SK-N-SH (cell line): ENCODE data around the gene CDCP2. TPM values are rescaled to one million over a fixed set of nuclear protein-coding genes. Genes with fewer than 3 reads are reported as not detected.

ENCODE experiments used
- CTCF ChIA-PET: fragments of 300-600, 350-600 bp; formaldehyde crosslinking; extraction: SDS; loops from one replicate; lab custom pipeline; 2021; lab: Yijun Ruan, JAX
- POLR2A ChIA-PET: fragments of 350-600 bp; sonication (Branson Sonifier 250); formaldehyde crosslinking; extraction: SDS; loops from one replicate; lab custom pipeline; 2020; ENCODE audit warnings: antibody characterized with exemption, inconsistent platforms; lab: Yijun Ruan, JAX
- DNase-seq: peaks from one replicate; pipeline ENCODE4 v3.0.0; 2012
- H2AFZ ChIP-seq: fragments of 200-600 bp; sonication (generic); 2 replicates; pipeline ENCODE4 v1.8.1; 2016; ENCODE audit warnings: antibody characterized with exemption, mild to moderate bottlenecking, low read depth
- H3F3A ChIP-seq: fragments of 200-600 bp; sonication (generic); replicated peaks from 2 replicates; pipeline ENCODE3; 2016; ENCODE audit warnings: antibody characterized with exemption, mild to moderate bottlenecking; ENCODE audit not compliant: insufficient read depth
- H3K27ac ChIP-seq, 2 experiments: fragments of 200-500 bp in 1 of 2; fragments of 200-600 bp in 1 of 2; sonication (Bioruptor generic) in 1 of 2; sonication (generic), shearing (Covaris generic) in 1 of 2; 2 replicates each; pipeline versions ENCODE4 v1.5.1 to v1.6.1; 2014 to 2016; ENCODE audit warnings: low read depth in 2 of 2, inconsistent platforms in 1 of 2, low read length in 1 of 2, mild to moderate bottlenecking in 1 of 2, mixed read lengths in 1 of 2
- H3K27me3 ChIP-seq: fragments of 200-600 bp; sonication (generic), shearing (Covaris generic); 2 replicates; pipeline ENCODE4 v1.6.1; 2016; ENCODE audit warnings: mixed run types; ENCODE audit not compliant: insufficient read depth
- H3K36me3 ChIP-seq, 2 experiments: fragments of 200-500 bp in 1 of 2; fragments of 200-600 bp in 1 of 2; sonication (Bioruptor generic) in 1 of 2; sonication (generic) in 1 of 2; replicated peaks in 1 of 2; 2 replicates each; pipeline versions ENCODE3 to v1.5.1; 2014 to 2016; ENCODE audit warnings: low read length in 1 of 2, mild to moderate bottlenecking in 1 of 2; ENCODE audit not compliant: insufficient read depth in 2 of 2, control insufficient read depth in 1 of 2
- H3K4me1 ChIP-seq, 2 experiments: fragments of 200-500 bp in 1 of 2; fragments of 200-600 bp in 1 of 2; sonication (Bioruptor generic) in 1 of 2; sonication (generic), shearing (Covaris generic) in 1 of 2; 2 replicates each; pipeline versions ENCODE4 v1.5.1 to v1.6.1; 2014 to 2016; ENCODE audit warnings: low read depth in 1 of 2, low read length in 1 of 2, mixed run types in 1 of 2; ENCODE audit not compliant: insufficient read depth in 2 of 2, control insufficient read depth in 1 of 2
- H3K4me2 ChIP-seq: fragments of 200-600 bp; sonication (generic), shearing (Covaris generic); 2 replicates; pipeline ENCODE4 v1.6.1; 2017; ENCODE audit warnings: mixed run types
- H3K4me3 ChIP-seq, 2 experiments: fragments of 200-500 bp in 1 of 2; fragments of 200-600 bp in 1 of 2; sonication (Bioruptor generic) in 1 of 2; sonication (generic), shearing (Covaris generic) in 1 of 2; 2 replicates each; pipeline versions ENCODE4 v1.5.1 to v1.8.1; 2014 to 2016; ENCODE audit warnings: low read depth in 2 of 2, inconsistent platforms in 1 of 2, low read length in 1 of 2, mild to moderate bottlenecking in 1 of 2, mixed read lengths in 1 of 2, moderate library complexity in 1 of 2
- H3K79me2 ChIP-seq: fragments of 200-600 bp; sonication (generic); 2 replicates; pipeline ENCODE4 v1.8.1; 2017; ENCODE audit warnings: mild to moderate bottlenecking; ENCODE audit not compliant: insufficient read depth
- H3K9ac ChIP-seq: fragments of 200-600 bp; sonication (generic); 2 replicates; pipeline ENCODE4 v1.6.1; 2017; ENCODE audit warnings: mixed run types
- H3K9me2 ChIP-seq: fragments of 200-600 bp; sonication (generic); 2 replicates; pipeline ENCODE4 v1.6.1; 2017; ENCODE audit warnings: mixed run types
- H3K9me3 ChIP-seq: fragments of 200-600 bp; sonication (generic); 2 replicates; pipeline ENCODE4 v1.6.1; 2017; ENCODE audit warnings: mixed run types, mild to moderate bottlenecking, moderate library complexity
- H4K20me1 ChIP-seq: fragments of 200-600 bp; sonication (generic); 2 replicates; pipeline ENCODE4 v1.6.1; 2017; ENCODE audit warnings: mild to moderate bottlenecking, mixed run types; ENCODE audit not compliant: insufficient read depth
- FOSL2 ChIP-seq: IDR thresholded peaks from 2 replicates; pipeline ENCODE4 v1.4.0; 2012; ENCODE audit warnings: low read depth, mild to moderate bottlenecking, moderate library complexity, borderline replicate concordance
- FOXM1 ChIP-seq: IDR thresholded peaks from 2 replicates; pipeline ENCODE4 v1.4.0; 2012; ENCODE audit warnings: low read depth, mild to moderate bottlenecking
- JUND ChIP-seq: IDR thresholded peaks from 2 replicates; pipeline ENCODE4 v1.4.0; 2012
- MEF2A ChIP-seq: IDR thresholded peaks from 2 replicates; pipeline ENCODE4 v1.4.0; 2012; ENCODE audit warnings: low read depth, borderline replicate concordance
- MXI1 ChIP-seq: IDR thresholded peaks from 2 replicates; pipeline ENCODE4 v1.6.1; 2012; ENCODE audit warnings: mild to moderate bottlenecking, low read depth, low read length, improper control_type of control experiment
- NRF1 ChIP-seq: IDR thresholded peaks from 2 replicates; pipeline ENCODE4 v1.6.1; 2012; ENCODE audit warnings: low read depth, mild to moderate bottlenecking, low read length
- RCOR1 ChIP-seq: fragments of 150-350 bp; IDR thresholded peaks from 2 replicates; pipeline ENCODE4 v1.6.1; 2017; ENCODE audit warnings: antibody characterized with exemption, low read length
- TCF12 ChIP-seq: IDR thresholded peaks from 2 replicates; pipeline ENCODE4 v1.4.0; 2012
- TEAD4 ChIP-seq: IDR thresholded peaks from 2 replicates; pipeline ENCODE4 v1.4.0; 2012; ENCODE audit warnings: mild to moderate bottlenecking, borderline replicate concordance; ENCODE audit not compliant: insufficient read depth
- WGBS: methylation state at CpG from one replicate; pipeline ENCODE4 v1.1.6; 2017; ENCODE audit warnings: low lambda C conversion rate; 5-methylcytosine and 5-hydroxymethylcytosine counted together
- polyA plus RNA-seq, 3 experiments: library from polyadenylated mRNA; depleted of rRNA; stranded (reverse); fragments of >200 nt; gene quantifications; 2 replicates each; pipeline ENCODE4 v1.2.3, GENCODE V29; 2012
- TF ChIP-seq, protein P1 (sequence below): fragments of 150-350 bp; IDR thresholded peaks from 2 replicates; pipeline ENCODE4 v1.6.1; 2017; ENCODE audit warnings: antibody characterized with exemption, low read length, low read depth, borderline replicate concordance
- TF ChIP-seq, protein P2 (sequence below): IDR thresholded peaks from 2 replicates; pipeline ENCODE4 v1.4.0; 2012; ENCODE audit warnings: low read depth

CDCP2 gene
- polyA plus RNA-seq, 1 of the 3 experiments (the other 2 are of a cell fraction), result not detected

DNA sequence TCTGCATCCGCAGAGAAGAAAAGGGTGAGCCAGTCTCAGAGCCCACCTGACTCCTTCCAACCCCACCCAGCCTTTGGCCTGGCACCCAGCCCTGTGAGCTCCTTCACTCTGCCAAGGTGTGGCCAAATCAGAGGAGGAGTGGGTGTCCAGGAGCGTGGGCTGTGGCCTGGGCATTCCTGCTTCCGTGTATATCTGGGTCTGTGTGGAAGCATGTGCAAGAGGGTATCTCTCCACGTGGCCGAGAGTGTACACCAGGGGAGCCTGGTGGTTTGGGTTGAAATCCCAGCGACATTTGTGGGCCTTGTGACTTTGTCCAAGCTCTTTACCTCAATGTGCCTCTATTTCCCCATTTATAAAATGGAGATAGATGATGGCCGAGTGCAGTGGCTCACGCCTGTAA is 29.8 kb downstream of the CDCP2 start:
- 92% methylated on average over 6 of the region's 8 CpGs for WGBS
- ChIA-PET CTCF (interaction anchor here (0.5 to 6.4 kb wide), 15 partner anchors 9 to 437 kb away, joined by 3 to 75 read pairs (median 4); partner anchors contain the start of genes CYB5RL and MRPL37), POLR2A (no interaction called here)

DNA sequence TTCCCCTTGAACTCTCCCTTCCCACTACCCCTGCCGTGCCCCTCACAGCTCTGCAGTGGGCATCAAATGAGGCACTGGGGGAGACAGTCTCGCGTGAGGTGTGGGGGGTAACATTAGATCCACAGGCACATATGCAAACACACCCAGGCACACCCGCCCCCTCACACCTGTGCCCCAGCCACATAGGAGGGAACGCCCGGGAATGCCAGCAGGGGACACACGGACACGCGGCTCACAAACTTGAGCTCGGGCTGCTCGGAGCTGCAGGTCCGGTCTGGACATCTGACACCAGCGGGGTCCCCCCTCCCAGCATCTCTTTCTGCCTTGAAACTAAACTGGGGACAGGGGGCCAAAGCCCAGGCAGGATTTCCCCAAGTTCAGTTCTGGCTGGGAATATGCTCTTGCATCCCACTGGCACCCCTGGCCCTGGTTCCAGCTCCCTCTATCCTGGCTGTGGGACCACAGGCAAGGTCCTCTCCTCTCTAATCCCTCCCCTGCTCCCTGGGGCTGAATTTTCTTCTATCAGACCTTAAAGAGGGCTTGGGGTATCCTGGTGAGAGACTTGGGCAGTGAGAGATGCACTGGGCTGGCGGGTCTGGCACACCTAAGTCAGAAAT is 30.6 kb downstream of the CDCP2 start:
- Histone ChIP-seq H3K4me3 (no peak overlapping the region), H3F3A (peaks cover 8% of the 10 kb centered on the region), H3K9me2 (no peaks in the 10 kb centered on the region), H3K4me1 (peaks cover 4 to 5% of the 10 kb centered on the region in 2 experiments; a peak in 2 of 4 replicates), H3K27me3 (no peaks in the 10 kb centered on the region), H4K20me1 (no peaks in the 10 kb centered on the region), H3K27ac (no peak overlapping the region), H2AFZ (no peak overlapping the region), H3K79me2 (no peaks in the 10 kb centered on the region), H3K9me3 (no peaks in the 10 kb centered on the region), H3K36me3 (no peaks in the 10 kb centered on the region), H3K9ac (no peak overlapping the region), H3K4me2 (no peak overlapping the region)
- ChIA-PET POLR2A (interaction anchor here (1.4 to 1.5 kb wide), 2 partner anchors 285 to 366 kb away, joined by 3 to 6 read pairs; no protein-coding TSS in a partner anchor), CTCF (interaction anchor here (0.5 to 6.4 kb wide), 30 partner anchors 8 to 693 kb away, joined by 3 to 75 read pairs (median 4); partner anchors contain the start of genes CYB5RL and MRPL37)
- TF ChIP-seq, protein P1, sequence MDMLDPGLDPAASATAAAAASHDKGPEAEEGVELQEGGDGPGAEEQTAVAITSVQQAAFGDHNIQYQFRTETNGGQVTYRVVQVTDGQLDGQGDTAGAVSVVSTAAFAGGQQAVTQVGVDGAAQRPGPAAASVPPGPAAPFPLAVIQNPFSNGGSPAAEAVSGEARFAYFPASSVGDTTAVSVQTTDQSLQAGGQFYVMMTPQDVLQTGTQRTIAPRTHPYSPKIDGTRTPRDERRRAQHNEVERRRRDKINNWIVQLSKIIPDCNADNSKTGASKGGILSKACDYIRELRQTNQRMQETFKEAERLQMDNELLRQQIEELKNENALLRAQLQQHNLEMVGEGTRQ, result no peak
- TF ChIP-seq JUND (no peak), RCOR1 (no peak), MEF2A (no peak), NRF1 (no peak), FOXM1 (no peak), MXI1 (no peak)
- TF ChIP-seq, protein P2, sequence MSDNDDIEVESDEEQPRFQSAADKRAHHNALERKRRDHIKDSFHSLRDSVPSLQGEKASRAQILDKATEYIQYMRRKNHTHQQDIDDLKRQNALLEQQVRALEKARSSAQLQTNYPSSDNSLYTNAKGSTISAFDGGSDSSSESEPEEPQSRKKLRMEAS, result no peak
- 87% methylated on average over 9 of the region's 14 CpGs for WGBS
- DNase-seq, result no peak

More for the DNA sequence above, 29.8 kb downstream of the CDCP2 start:
- no peaks in the 10 kb centered on the region for H3K9me3 ChIP-seq
- H3F3A ChIP-seq, result peaks cover 8% of the 10 kb centered on the region
- no peaks in the 10 kb centered on the region for H3K9me2 ChIP-seq
- H3K27me3 ChIP-seq, result no peaks in the 10 kb centered on the region
- no peak for DNase-seq
- H3K4me3 ChIP-seq, result no peak overlapping the region
- peaks cover 4 to 5% of the 10 kb centered on the region in 2 experiments; a peak in 2 of 4 replicates for H3K4me1 ChIP-seq
- H3K9ac ChIP-seq, result no peak overlapping the region
- H2AFZ ChIP-seq, result no peak overlapping the region
- no peak for TF ChIP-seq TEAD4
- no peak for TF ChIP-seq FOSL2
- no peak for TF ChIP-seq TCF12
- no peak overlapping the region for H3K4me2 ChIP-seq
- no peaks in the 10 kb centered on the region for H3K79me2 ChIP-seq
- H3K27ac ChIP-seq, result no peak overlapping the region
- no peaks in the 10 kb centered on the region for H3K36me3 ChIP-seq
- H4K20me1 ChIP-seq, result no peaks in the 10 kb centered on the region
